H1 (cell line): Measurements from ENCODE around the gene NBAS. TPM values are rescaled to one million over a fixed set of nuclear protein-coding genes. Genes with fewer than 3 reads are reported as not detected.

Experiments
- BCL11A ChIP-seq, 2 experiments: IDR thresholded peaks; one replicate each; pipeline ENCODE4 v1.6.1; 2011; ENCODE audit warnings: low read depth in 2 of 2, low read length in 2 of 2, mild to moderate bottlenecking in 2 of 2
- GABPA ChIP-seq: IDR thresholded peaks from 2 replicates; pipeline ENCODE4 v1.6.1; 2011; ENCODE audit warnings: mild to moderate bottlenecking, low read length, moderate library complexity, borderline replicate concordance; ENCODE audit not compliant: insufficient read depth
- JUN ChIP-seq: IDR thresholded peaks from 2 replicates; pipeline ENCODE4 v1.6.1; 2011; ENCODE audit warnings: low read depth, mild to moderate bottlenecking, improper control_type of control experiment, low read length
- NANOG ChIP-seq: IDR thresholded peaks from 2 replicates; pipeline ENCODE4 v1.6.1; 2011; ENCODE audit warnings: low read length, low read depth, mild to moderate bottlenecking, inconsistent platforms; ENCODE audit not compliant: insufficient read depth, poor library complexity, severe bottlenecking
- RFX5 ChIP-seq: IDR thresholded peaks from 2 replicates; pipeline ENCODE4 v1.6.1; 2011; ENCODE audit warnings: low read depth, low read length, improper control_type of control experiment, borderline replicate concordance
- SIN3A ChIP-seq, 2 experiments: IDR thresholded peaks in 1 of 2; conservative IDR thresholded peaks in 1 of 2; 2 replicates each; pipeline ENCODE4 v1.6.1; 2011 to 2012; ENCODE audit warnings: low read length in 2 of 2, improper control_type of control experiment in 1 of 2, low read depth in 1 of 2, mild to moderate bottlenecking in 1 of 2
- polyA plus RNA-seq, 7 experiments: library from polyadenylated mRNA; depleted of rRNA in 3 of 7; stranded (reverse) in 5 of 7; unstranded in 2 of 7; fragments of >200 nt in 5 of 7; fragments of 200-250 nt in 2 of 7; gene quantifications; 1 replicate in 5 of 7; 2 replicates in 1 of 7; 4 replicates in 1 of 7; pipeline versions ENCODE4 v1.2.1 to v1.2.3, GENCODE V29; 2011 to 2013; ENCODE audit warnings: missing spikeins in 2 of 7, mixed read lengths in 2 of 7
- total RNA-seq: library from RNA; stranded (reverse); fragmentation: NEBNext Ultra II Directional; extraction: Animal tissue kit (Norgen Biotek cat#: 25700); gene quantifications from 2 replicates; pipeline ENCODE4 v1.2.1, GENCODE V29; 2021

The NBAS gene
- total and polyA plus RNA-seq, 2 of the 8 experiments (the other 6 are each of a cell fraction or from before 2014, with no cell fraction given), result 19.6 to 34.8 TPM

DNA sequence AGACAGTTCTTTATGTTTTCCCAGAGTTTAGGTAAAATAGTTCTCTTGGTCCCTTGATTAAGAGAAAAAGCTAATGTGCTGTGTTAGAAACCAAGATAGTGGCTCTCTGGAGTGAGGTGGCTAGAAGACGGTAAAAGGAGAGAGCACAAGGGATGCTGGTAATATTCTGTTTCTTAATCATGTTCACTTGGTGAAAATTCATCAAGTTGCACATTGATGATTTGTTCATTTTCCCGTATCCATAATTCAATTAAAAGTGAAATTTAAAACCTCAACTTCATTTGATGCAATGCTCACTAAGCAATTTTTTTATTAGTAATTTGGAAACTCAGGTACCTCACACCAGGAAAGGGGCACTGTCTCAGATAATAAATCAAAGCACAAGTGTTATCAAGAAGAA, 113.8 kb downstream of the NBAS start (continued):
- TF ChIP-seq SIN3A (conservative IDR thresholded peaks at IDR 0.05 in 1 of 2, IDR thresholded peaks at IDR 0.05 in 1 of 2; ENCODE audit: low read depth in 1 of 2, low read length in 2 of 2), result no peak
- no peak for TF ChIP-seq GABPA
- TF ChIP-seq JUN, result no peak
- no peak for TF ChIP-seq RFX5
- TF ChIP-seq NANOG, result no peak
- no peak for TF ChIP-seq BCL11A (IDR thresholded peaks at IDR 0.05; ENCODE audit: low read depth in 2 of 2, low read length in 2 of 2)
- TF ChIP-seq, all 59 proteins: peak for 0
